Pancreas (tissue), 10 donors: ENCODE data around the gene POLR1H. TPM values are rescaled to one million over a fixed set of nuclear protein-coding genes. Genes with fewer than 3 reads are reported as not detected.
A peak's percentile ranks its signal among the peaks of the same experiment; 100 is the strongest.

Experiments used
- ATAC-seq, 4 donors: fragments of 200-7000 bp; cut with Tn5 transposase; one replicate each; pipeline versions ENCODE4 v1.8.0 to v1.9.1; 2020; ENCODE audit warnings: mild to moderate bottlenecking in 4 of 4, moderate library complexity in 4 of 4
- DNase-seq, 6 donors: peaks; one replicate each; pipeline ENCODE4 v3.0.0-alpha.2; 2020
- FAIRE-seq: peaks from 2 replicates; lab custom pipeline; 2012; peaks lifted over from hg19 to GRCh38; lab: Jason Lieb, UNC
- H3K27ac ChIP-seq, 4 donors: fragments of 200-600 bp; sonication (generic); 1 replicate in 3 of 4; 2 replicates in 1 of 4; pipeline versions ENCODE4 v1.5.0 to v1.8.0; 2020
- H3K27me3 ChIP-seq, 4 donors: fragments of 200-600 bp; one replicate each; pipeline ENCODE4 v1.8.0; 2021
- H3K36me3 ChIP-seq, 3 donors: fragments of 200-600 bp; sonication (generic) in 1 of 3; one replicate each; pipeline versions ENCODE4 v1.5.0 to v1.8.0; 2020 to 2021
- H3K4me1 ChIP-seq, 3 donors: fragments of 200-600 bp; one replicate each; pipeline ENCODE4 v1.8.0; 2021
- H3K4me3 ChIP-seq, 4 donors: fragments of 200-600 bp; sonication (generic) in 2 of 4; one replicate each; pipeline versions ENCODE4 v1.5.0 to v1.8.0; 2020 to 2021
- H3K9me3 ChIP-seq, 4 donors: fragments of 200-600 bp; one replicate each; pipeline ENCODE4 v1.8.0; 2021
- WGBS, 2 donors: extraction: QIAGEN DNeasy Blood & Tissue Kit; methylation state at CpG; one replicate each; pipeline ENCODE4 v1.1.7; 2013; 5-methylcytosine and 5-hydroxymethylcytosine counted together
- intact Hi-C, 3 donors: fragments of 100-400 bp; cut with DNase I; formaldehyde crosslinking; loops; one replicate each; pipeline versions ENCODE4 v1.11.1 to v1.14.2; 2022
- polyA plus RNA-seq, 2 donors: library from polyadenylated mRNA; stranded (reverse); fragments of 200-250 nt; gene quantifications; one replicate each; pipeline ENCODE4 v1.2.3, GENCODE V29; 2013
- total RNA-seq, 6 donors: library from RNA; stranded (reverse); fragmentation: NEBNext Ultra II Directional in 4 of 6; extraction: Animal tissue kit (Norgen Biotek cat#: 25700) in 4 of 6; gene quantifications; one replicate each; pipeline versions ENCODE4 v1.2.1 to v1.2.4, GENCODE V29; 2021 to 2023
- TF ChIP-seq, protein P1 (sequence below), 4 donors: fragments of 200-600 bp; sonication (generic) in 3 of 4; IDR thresholded peaks; one replicate each; pipeline versions ENCODE4 v1.5.0 to v1.8.0; 2021; ENCODE audit warnings: antibody characterized with exemption in 4 of 4
- donor health status: healthy with polysubstance abuse.
- donor health status: DM: no; HTN: no; CAD: no; lungs with moderate emphysema.
- donor health status: DM: no; HTN: no; CAD: no.
- donor health status: control.
- donor health status: control.
- donor health status: Bipolar disorder and iron deficiency.
- donor health status: DM: yes; HTN: yes; CAD: no.
- donor health status: DM: no; HTN: no; CAD: no.
- donor health status: DM: no; HTN: no; CAD: no.
- donor health status: DM: yes; HTN: yes; CAD: no.

POLR1H gene
- total and polyA plus RNA-seq, 8 donors: 12.5 to 29.8 (median 14.0) TPM

DNA sequence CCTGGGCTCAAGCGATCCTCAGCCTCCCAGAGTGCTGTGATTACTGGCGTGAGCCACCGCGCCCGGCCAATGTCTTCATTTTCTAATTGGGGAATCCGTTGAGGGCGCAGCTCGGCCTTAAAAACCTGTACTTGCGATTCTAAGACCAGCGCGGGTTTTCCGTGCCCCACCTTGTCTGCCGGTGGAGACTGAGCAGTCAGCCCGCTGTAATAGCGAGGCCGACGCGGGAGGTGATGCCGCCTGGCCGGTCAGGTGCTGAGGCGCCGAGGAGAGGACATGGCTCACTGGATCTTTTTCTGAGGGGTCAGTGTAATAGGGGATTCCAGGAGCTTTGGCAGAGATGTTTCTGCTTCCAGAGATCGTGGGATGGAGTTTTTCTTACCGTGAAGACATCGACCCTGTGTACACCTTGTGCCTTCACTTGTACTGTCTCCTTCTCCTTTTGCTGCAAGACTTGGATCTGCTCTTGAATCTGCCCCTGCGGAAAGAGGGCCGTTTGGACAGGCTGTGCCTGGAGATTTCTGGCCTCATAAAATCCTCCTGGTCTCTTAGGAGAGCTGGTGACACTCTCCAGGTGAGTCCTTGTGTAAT, 50.3 kb downstream of the POLR1H start:
- H3K4me1 ChIP-seq: no peaks in the 10 kb centered on the region
- TF ChIP-seq, protein P1, sequence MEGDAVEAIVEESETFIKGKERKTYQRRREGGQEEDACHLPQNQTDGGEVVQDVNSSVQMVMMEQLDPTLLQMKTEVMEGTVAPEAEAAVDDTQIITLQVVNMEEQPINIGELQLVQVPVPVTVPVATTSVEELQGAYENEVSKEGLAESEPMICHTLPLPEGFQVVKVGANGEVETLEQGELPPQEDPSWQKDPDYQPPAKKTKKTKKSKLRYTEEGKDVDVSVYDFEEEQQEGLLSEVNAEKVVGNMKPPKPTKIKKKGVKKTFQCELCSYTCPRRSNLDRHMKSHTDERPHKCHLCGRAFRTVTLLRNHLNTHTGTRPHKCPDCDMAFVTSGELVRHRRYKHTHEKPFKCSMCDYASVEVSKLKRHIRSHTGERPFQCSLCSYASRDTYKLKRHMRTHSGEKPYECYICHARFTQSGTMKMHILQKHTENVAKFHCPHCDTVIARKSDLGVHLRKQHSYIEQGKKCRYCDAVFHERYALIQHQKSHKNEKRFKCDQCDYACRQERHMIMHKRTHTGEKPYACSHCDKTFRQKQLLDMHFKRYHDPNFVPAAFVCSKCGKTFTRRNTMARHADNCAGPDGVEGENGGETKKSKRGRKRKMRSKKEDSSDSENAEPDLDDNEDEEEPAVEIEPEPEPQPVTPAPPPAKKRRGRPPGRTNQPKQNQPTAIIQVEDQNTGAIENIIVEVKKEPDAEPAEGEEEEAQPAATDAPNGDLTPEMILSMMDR (IDR thresholded peaks at IDR 0.05): no peak
- intact Hi-C loops: no loop called here
- no peak overlapping the region for H3K4me3 ChIP-seq
- FAIRE-seq: no peak
- H3K36me3 ChIP-seq: no peaks in the 10 kb centered on the region
- H3K27ac ChIP-seq: no peak overlapping the region
- H3K27me3 ChIP-seq: peaks cover 0 to 13% (median 6%) of the 10 kb centered on the region in 4 donors
- H3K9me3 ChIP-seq: no peaks in the 10 kb centered on the region
- ATAC-seq: no peak
- WGBS, 2 donors: 26 to 41% methylated on average over 27 of the region's 27 CpGs
- DNase-seq: peak in 1 of 6 donors; percentile 55

DNA sequence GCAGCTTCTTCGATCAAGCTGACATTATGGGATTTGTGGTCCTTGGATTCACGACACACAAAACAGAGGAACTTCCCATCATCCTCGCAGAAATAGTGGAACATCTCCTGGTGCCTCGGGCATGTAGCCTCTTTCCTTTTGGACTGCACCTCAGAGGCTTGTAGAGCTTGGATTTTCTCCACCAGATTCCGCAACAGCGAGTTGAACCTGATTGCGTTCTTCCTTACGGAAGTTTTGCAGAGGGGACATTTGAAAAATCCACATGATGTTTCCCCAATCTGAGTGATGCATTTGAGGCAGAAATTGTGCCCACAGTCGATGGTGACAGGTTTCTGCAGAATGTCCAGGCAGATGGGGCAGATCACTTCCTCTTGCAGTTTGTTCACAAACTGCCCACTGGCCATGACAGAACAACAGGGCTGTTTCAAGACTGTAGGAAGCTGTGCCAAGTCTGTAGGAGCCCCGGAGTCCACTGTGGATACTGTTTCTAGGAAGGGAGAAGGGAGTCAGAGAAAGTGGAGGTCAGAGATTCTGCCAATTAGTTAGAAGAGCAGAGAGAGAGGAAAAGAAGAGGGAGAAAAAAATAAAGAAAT, 51.4 kb downstream of the POLR1H start:
- ATAC-seq (no peak), FAIRE-seq (no peak), DNase-seq (no peak)
- intact Hi-C loops: no loop called here
- 60 to 67% methylated on average over 10 of the region's 10 CpGs for WGBS, 2 donors
- TF ChIP-seq, protein P1 (IDR thresholded peaks at IDR 0.05): no peak
- H3K9me3 ChIP-seq: no peaks in the 10 kb centered on the region
- H3K36me3 ChIP-seq: no peaks in the 10 kb centered on the region
- peaks cover 0 to 16% (median 7%) of the 10 kb centered on the region in 4 donors for H3K27me3 ChIP-seq
- H3K4me1 ChIP-seq: no peaks in the 10 kb centered on the region
- no peak overlapping the region for H3K27ac ChIP-seq
- no peak overlapping the region for H3K4me3 ChIP-seq

DNA sequence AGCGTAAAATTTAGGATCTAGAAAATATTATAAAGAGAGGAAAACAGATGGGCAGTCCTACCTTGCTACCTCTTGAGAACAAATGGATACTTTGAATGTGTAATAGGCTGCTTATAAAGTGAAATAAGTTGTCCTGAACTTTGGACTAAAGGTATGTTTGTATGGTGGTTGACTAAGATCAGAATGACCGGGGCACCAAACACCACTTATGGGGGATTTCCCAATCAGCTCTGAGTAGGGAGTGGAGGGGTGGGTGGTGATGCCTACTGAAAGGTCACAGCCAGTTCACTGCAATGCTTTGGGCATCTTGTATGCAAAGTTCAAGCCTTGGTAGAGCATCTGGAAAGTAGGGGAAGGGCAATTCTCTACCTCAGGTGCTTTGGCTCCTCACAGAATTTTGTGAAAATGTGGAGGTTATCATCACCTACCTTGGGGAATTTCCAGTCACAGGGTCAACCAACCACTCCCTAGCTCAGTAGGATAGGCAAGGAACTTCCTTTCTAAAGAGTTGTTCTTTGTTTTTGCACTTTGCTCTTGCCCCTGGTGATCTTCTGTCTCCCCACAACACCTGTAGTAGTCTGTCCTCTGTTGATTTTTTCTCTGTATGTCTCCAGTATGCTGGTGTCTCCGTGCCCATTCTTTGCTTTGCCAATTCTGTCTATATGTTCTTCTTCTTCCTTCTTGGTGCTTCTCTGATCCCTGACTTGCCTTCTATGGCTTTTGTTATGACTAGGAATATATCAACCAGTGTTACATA, 52.1 kb downstream of the POLR1H start, which contains the start of gene TRIM31:
Gene TRIM31, minus strand, starts transcription at position 88 of the 757 bp plus-strand sequence. CDS start 285 bp downstream, outside the sequence.
- DNase-seq: no peak
- H3K4me3 ChIP-seq: no peak within 1 kb of the TSS
- peak in 2 of 4 donors; percentile 36 to 44 for ATAC-seq

DNA sequence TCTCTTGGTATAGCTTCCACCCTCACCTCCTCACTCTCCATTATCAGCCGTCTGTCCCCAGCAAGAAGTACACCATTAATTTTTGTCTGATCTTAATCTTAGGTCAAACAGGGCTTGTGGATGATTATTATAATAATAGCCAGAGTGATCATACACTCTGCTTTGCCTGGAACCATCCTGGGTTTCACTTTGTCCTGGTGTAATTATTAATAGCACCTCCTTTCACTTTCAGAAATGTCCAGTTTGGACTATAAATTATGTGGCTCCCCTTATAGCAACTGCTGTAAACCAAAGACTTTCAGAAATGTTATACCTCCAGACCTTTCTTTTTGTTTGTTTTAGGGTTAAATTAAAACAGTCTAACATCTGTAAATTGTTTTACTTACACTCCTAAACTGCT, 52.8 kb downstream of the POLR1H start:
- ATAC-seq: peak in 1 of 4 donors; percentile 21
- 24 to 29% methylated on average over 1 of the region's 1 CpG for WGBS, 2 donors
- no peak overlapping the region for H3K27ac ChIP-seq
- H3K4me1 ChIP-seq: no peaks in the 10 kb centered on the region
- no peaks in the 10 kb centered on the region for H3K36me3 ChIP-seq
- H3K4me3 ChIP-seq: no peak overlapping the region
- no peak for DNase-seq
- H3K27me3 ChIP-seq: peaks cover 0 to 16% (median 9%) of the 10 kb centered on the region in 4 donors
- TF ChIP-seq, protein P1 (IDR thresholded peaks at IDR 0.05): no peak
- FAIRE-seq: no peak
- intact Hi-C loops: no loop called here
- H3K9me3 ChIP-seq: no peaks in the 10 kb centered on the region

More for the DNA sequence above, 52.1 kb downstream of the POLR1H start, which contains the start of gene TRIM31:
- TF ChIP-seq, protein P1 (IDR thresholded peaks at IDR 0.05): no peak
- Histone ChIP-seq H3K36me3 (no peaks in the 10 kb centered on the region), H3K27me3 (peaks cover 0 to 16% (median 8%) of the 10 kb centered on the region in 4 donors), H3K27ac (no peak within 1 kb of the TSS), H3K4me1 (no peaks in the 10 kb centered on the region), H3K9me3 (no peaks in the 10 kb centered on the region)
- intact Hi-C loops: no loop called here
- no peak for FAIRE-seq
- WGBS, 2 donors: 42 to 46% methylated on average over 3 of the region's 3 CpGs

Other genes with a start within 250 kb of the POLR1H start
- under 1 TPM in 5 of 6 donors, not detected in 1; 0.12 to 0.52 (median 0.28) TPM for gene HLA-G, start 233.4 kb upstream of the POLR1H start, total RNA-seq
- under 1 TPM in 1 of 2 donors, not detected in 1; 0.15 TPM for gene HLA-G, start 233.4 kb upstream of the POLR1H start, polyA plus RNA-seq
- 100 to 1,000 TPM in 2 of 6 donors, 10 to 100 TPM in 4; 63.7 to 374 (median 79.2) TPM for gene HLA-A, start 118.7 kb upstream of the POLR1H start, total RNA-seq
- 100 to 1,000 TPM; 220 to 350 TPM for gene HLA-A, start 118.7 kb upstream of the POLR1H start, polyA plus RNA-seq
- gene PPP1R11, start 5.9 kb downstream of the POLR1H start, total RNA-seq: 10 to 100 TPM; 17.9 to 35.6 (median 23.8) TPM
- 10 to 100 TPM; 20.8 to 36.9 TPM for gene PPP1R11, start 5.9 kb downstream of the POLR1H start, polyA plus RNA-seq
- 1 to 10 TPM in 3 of 6 donors, under 1 TPM in 3; 0.18 to 1.3 (median 0.78) TPM for gene RNF39, start 14.5 kb downstream of the POLR1H start, total RNA-seq
- gene RNF39, start 14.5 kb downstream of the POLR1H start, polyA plus RNA-seq: under 1 TPM; 0.38 to 0.54 TPM
- gene TRIM31, start 51.8 kb downstream of the POLR1H start, total RNA-seq: under 1 TPM in 5 of 6 donors, not detected in 1; 0.14 to 0.22 (median 0.16) TPM
- under 1 TPM; 0.15 to 0.19 TPM for gene TRIM31, start 51.8 kb downstream of the POLR1H start, polyA plus RNA-seq
- not detected for gene TRIM40, start 74.9 kb downstream of the POLR1H start, total RNA-seq
- gene TRIM40, start 74.9 kb downstream of the POLR1H start, polyA plus RNA-seq: not detected
- under 1 TPM in 1 of 6 donors, not detected in 5; 0.03 TPM for gene TRIM10, start 99.9 kb downstream of the POLR1H start, total RNA-seq
- gene TRIM10, start 99.9 kb downstream of the POLR1H start, polyA plus RNA-seq: under 1 TPM in 1 of 2 donors, not detected in 1; 0.02 TPM
- under 1 TPM in 4 of 6 donors, not detected in 2; 0.12 to 0.35 (median 0.20) TPM for gene TRIM15, start 102.3 kb downstream of the POLR1H start, total RNA-seq
- under 1 TPM in 1 of 2 donors, not detected in 1; 0.16 TPM for gene TRIM15, start 102.3 kb downstream of the POLR1H start, polyA plus RNA-seq
- 10 to 100 TPM; 12.1 to 25.3 (median 18.7) TPM for gene TRIM26, start 152.1 kb downstream of the POLR1H start, total RNA-seq
- 10 to 100 TPM; 24.6 to 25.8 TPM for gene TRIM26, start 152.1 kb downstream of the POLR1H start, polyA plus RNA-seq